GM18517 (cell line): Measurements from ENCODE around the gene PTN.
"Not testable (repeated sequence)": the region's sequence is repeated elsewhere in the genome, so short reads cannot be mapped to it uniquely, and the experiment has no call there.

Experiments used
- ATAC-seq: cut with Tn5 transposase; IDR thresholded peaks from one replicate; pipeline ENCODE4 v1.9.1; 2021; ENCODE audit warnings: mild to moderate bottlenecking, moderate library complexity; ENCODE audit not compliant: unreplicated experiment

Gene PTN

DNA sequence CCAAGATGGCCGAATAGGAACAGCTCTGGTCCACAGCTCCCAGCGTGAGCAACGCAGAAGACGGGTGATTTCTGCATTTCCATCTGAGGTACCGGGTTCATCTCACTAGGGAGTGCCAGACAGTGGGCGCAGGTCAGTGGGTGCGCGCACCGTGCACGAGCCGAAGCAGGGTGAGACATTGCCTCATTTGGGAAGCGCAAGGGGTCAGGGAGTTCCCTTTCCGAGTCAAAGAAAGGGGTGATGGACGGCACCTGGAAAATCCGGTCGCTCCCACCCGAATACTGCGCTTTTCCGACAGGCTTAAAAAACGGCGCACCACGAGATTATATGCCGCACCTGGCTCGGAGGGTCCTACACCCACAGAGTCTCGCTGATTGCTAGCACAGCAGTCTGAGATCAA, 161.9 kb downstream of the PTN start:
- ATAC-seq: not testable (repeated sequence)
